Natural killer cell (primary cell): ENCODE data around the gene MAN2A2. TPM values are rescaled to one million over a fixed set of nuclear protein-coding genes. Genes with fewer than 3 reads are reported as not detected.

ENCODE experiments used
- ATAC-seq, 3 donors: fragments of 150-1000 bp in 2 of 3; fragments of 200-7000 bp in 1 of 3; cut with Tn5 transposase; 1 replicate in 1 of 3; 2 replicates in 2 of 3; pipeline ENCODE4 v1.10.0; 2021; ENCODE audit warnings: mild to moderate bottlenecking in 2 of 3, moderate library complexity in 2 of 3
- DNase-seq, 2 donors: peaks; one replicate each; pipeline versions ENCODE4 v3.0.0 to v3.0.0-alpha.2; 2013 to 2021; ENCODE audit warnings: mixed read lengths in 1 of 2
- H3K27ac ChIP-seq: one replicate; pipeline ENCODE4 v1.5.1; 2013; ENCODE audit warnings: mild to moderate bottlenecking, low read length
- H3K27me3 ChIP-seq: one replicate; pipeline ENCODE4 v1.6.1; 2013; ENCODE audit warnings: low read length; ENCODE audit not compliant: control insufficient read depth, insufficient read depth
- H3K36me3 ChIP-seq: one replicate; pipeline ENCODE4 v1.6.1; 2013; ENCODE audit warnings: low read length; ENCODE audit not compliant: control insufficient read depth, insufficient read depth
- H3K4me1 ChIP-seq: one replicate; pipeline ENCODE4 v1.6.1; 2013; ENCODE audit warnings: low read length; ENCODE audit not compliant: control insufficient read depth, insufficient read depth
- H3K4me3 ChIP-seq: one replicate; pipeline ENCODE4 v1.5.1; 2013; ENCODE audit warnings: low read length
- H3K9me3 ChIP-seq: one replicate; pipeline ENCODE4 v1.6.1; 2013; ENCODE audit warnings: low read length; ENCODE audit not compliant: control insufficient read depth, insufficient read depth
- H3K27ac Mint-ChIP-seq, 2 donors: one replicate each; pipeline ENCODE4 v1.8.0; 2022; ENCODE audit warnings: mild to moderate bottlenecking in 2 of 2, mixed read lengths in 2 of 2, moderate library complexity in 1 of 2
- H3K27me3 Mint-ChIP-seq, 2 donors: one replicate each; pipeline ENCODE4 v1.8.0; 2022; ENCODE audit warnings: low read depth in 2 of 2, mixed read lengths in 2 of 2
- H3K36me3 Mint-ChIP-seq: one replicate; pipeline ENCODE4 v1.8.0; 2022; ENCODE audit warnings: mixed read lengths
- H3K4me1 Mint-ChIP-seq, 2 donors: one replicate each; pipeline ENCODE4 v1.8.0; 2022; ENCODE audit warnings: mixed read lengths in 2 of 2
- H3K4me3 Mint-ChIP-seq: one replicate; pipeline ENCODE4 v1.8.0; 2022; ENCODE audit warnings: mild to moderate bottlenecking, moderate library complexity, mixed read lengths
- H3K9me3 Mint-ChIP-seq, 2 donors: one replicate each; pipeline ENCODE4 v1.8.0; 2022; ENCODE audit warnings: mixed read lengths in 2 of 2
- CTCF ChIP-seq: fragments of 200-600 bp; IDR thresholded peaks from one replicate; pipeline ENCODE4 v1.8.0; 2022; ENCODE audit warnings: antibody characterized with exemption
- WGBS: methylation state at CpG from one replicate; pipeline ENCODE4 v1.1.7; 2013; ENCODE audit warnings: missing lambda C conversion rate; ENCODE audit not compliant: insufficient coverage; 5-methylcytosine and 5-hydroxymethylcytosine counted together
- intact Hi-C: fragments of 100-400 bp; cut with micrococcal nuclease; formaldehyde crosslinking; loops from one replicate; pipeline ENCODE4 v1.14.2; 2022
- total RNA-seq, 4 donors: library from RNA; stranded (reverse); fragments of 120-200 nt in 1 of 4; gene quantifications; one replicate each; pipeline versions ENCODE4 v1.2.3 to v1.2.4, GENCODE V29; 2013 to 2022

The MAN2A2 gene
- total RNA-seq, 3 donors from 2014 or later (not counting 1 experiment from before 2014, with no cell fraction given) = 158 to 200 (median 177) TPM

GRCh38 chr15:90952901-90953677 is 50.0 kb downstream of the MAN2A2 start:
- DNase-seq (no peak), ATAC-seq (no peak)
- intact Hi-C loops = no loop called here
- Histone ChIP-seq H3K27ac (no peak overlapping the region), H3K27me3 (no peaks in the 10 kb centered on the region), H3K4me1 (peaks cover 20% of the 10 kb centered on the region), H3K4me3 (no peak overlapping the region), H3K9me3 (no peaks in the 10 kb centered on the region), H3K36me3 (peaks cover 42% of the 10 kb centered on the region)
- H3K36me3 Mint-ChIP-seq = no peaks in the 10 kb centered on the region
- no peaks in the 10 kb centered on the region for H3K27me3 Mint-ChIP-seq
- WGBS = 97% methylated on average over 14 of the region's 14 CpGs
- TF ChIP-seq CTCF = no peak
- H3K9me3 Mint-ChIP-seq = no peaks in the 10 kb centered on the region
- peaks cover 0 to 10% of the 10 kb centered on the region in 2 donors for H3K4me1 Mint-ChIP-seq
- H3K27ac Mint-ChIP-seq = peak overlapping the region in 1 of 2 donors; percentile 91
- peak overlapping the region; percentile 28 for H3K4me3 Mint-ChIP-seq

GRCh38 chr15:90953947-90954711 is 51.0 kb downstream of the MAN2A2 start:
- H3K36me3 Mint-ChIP-seq = no peaks in the 10 kb centered on the region
- WGBS = 74% methylated on average over 8 of the region's 16 CpGs

GRCh38 chr15:90954712-90955623 is 51.9 kb downstream of the MAN2A2 start, which contains the start of gene RCCD1:
Gene RCCD1 (plus strand): TSS chr15:90954884. CDS start chr15:90956735, 1,851 bp downstream.
- H3K36me3 Mint-ChIP-seq = no peaks in the 10 kb centered on the region
- peak within 1 kb of the TSS; percentile 82 to 91 for H3K27ac Mint-ChIP-seq
- WGBS = 1% methylated on average over 69 of the region's 69 CpGs
- H3K9me3 Mint-ChIP-seq = no peaks in the 10 kb centered on the region
- no peaks in the 10 kb centered on the region for H3K9me3 ChIP-seq
- peaks cover 20% of the 10 kb centered on the region for H3K4me1 ChIP-seq
- peak within 1 kb of the TSS; percentile 85 for H3K4me3 Mint-ChIP-seq
- peaks cover 28% of the 10 kb centered on the region for H3K36me3 ChIP-seq
- no peaks in the 10 kb centered on the region for H3K27me3 Mint-ChIP-seq
- intact Hi-C loops = loop anchor here (2.0 kb wide), 1 partner anchor 20 kb away; the partner anchor contains the start of gene UNC45A
- H3K27me3 ChIP-seq = no peaks in the 10 kb centered on the region
- DNase-seq (peak; percentile 82 to 93), ATAC-seq (peak; percentile 95 to 97 (median 97))
- TF ChIP-seq CTCF = no peak
- peak within 1 kb of the TSS; percentile 88 for H3K27ac ChIP-seq
- peak within 1 kb of the TSS; percentile 71 for H3K4me3 ChIP-seq
- H3K4me1 Mint-ChIP-seq = peaks cover 0 to 10% of the 10 kb centered on the region in 2 donors

More at GRCh38 chr15:90953947-90954711, 51.0 kb downstream of the MAN2A2 start:
- no peaks in the 10 kb centered on the region for H3K9me3 ChIP-seq
- peaks cover 20% of the 10 kb centered on the region for H3K4me1 ChIP-seq
- intact Hi-C loops = loop anchor here (2.0 kb wide), 1 partner anchor 19 kb away; the partner anchor contains the start of gene UNC45A
- Mint-ChIP-seq H3K27me3 (no peaks in the 10 kb centered on the region), H3K4me1 (peaks cover 0 to 10% of the 10 kb centered on the region in 2 donors), H3K4me3 (peak overlapping the region; percentile 85), H3K27ac (peak overlapping the region; percentile 82 to 91), H3K9me3 (no peaks in the 10 kb centered on the region)
- H3K27ac ChIP-seq = peak overlapping the region; percentile 88
- no peaks in the 10 kb centered on the region for H3K27me3 ChIP-seq
- H3K4me3 ChIP-seq = peak overlapping the region; percentile 71
- DNase-seq = no peak
- no peak for ATAC-seq
- TF ChIP-seq CTCF = no peak
- peaks cover 36% of the 10 kb centered on the region for H3K36me3 ChIP-seq
